ENCODE results near the gene FCHSD2. TPM values are rescaled to one million over a fixed set of nuclear protein-coding genes. Genes with fewer than 3 reads are reported as not detected.

The FCHSD2 gene
- total RNA-seq, 2 donors from 2014 or later, result 20.0 to 22.1 TPM

GRCh38 chr11:73175551-73176144 lies 33.5 kb upstream of the FCHSD2 start:
- intact Hi-C loops (cut with DNase I, micrococcal nuclease), result loop anchor here in 1 of 2 donors (10.0 kb wide), 1 partner anchor 341 kb away; no protein-coding TSS in a partner anchor
- ATAC-seq (peak; percentile 45), DNase-seq (peak in 1 of 2 donors; percentile 24)

DNA sequence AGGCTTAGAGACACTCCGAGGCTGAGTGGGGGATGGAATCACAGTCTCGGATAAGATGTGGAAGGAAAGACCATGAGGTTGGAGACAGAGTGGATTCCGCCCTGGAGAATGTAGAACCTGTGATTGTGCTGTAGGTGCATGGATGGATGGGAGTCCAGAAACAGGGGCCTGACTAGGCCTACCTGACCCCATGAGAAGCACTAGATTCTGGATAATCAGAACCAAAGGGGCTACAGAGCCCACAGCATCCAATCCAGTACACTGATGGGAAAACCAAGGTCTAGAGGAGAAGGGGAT lies 32.3 kb upstream of the FCHSD2 start:
- DNase-seq (no peak), ATAC-seq (no peak)
- intact Hi-C loops (cut with DNase I, micrococcal nuclease), result loop anchor here in 1 of 2 donors (5.0 to 10.0 kb wide), 2 partner anchors 340 to 452 kb away; no protein-coding TSS in a partner anchor

DNA sequence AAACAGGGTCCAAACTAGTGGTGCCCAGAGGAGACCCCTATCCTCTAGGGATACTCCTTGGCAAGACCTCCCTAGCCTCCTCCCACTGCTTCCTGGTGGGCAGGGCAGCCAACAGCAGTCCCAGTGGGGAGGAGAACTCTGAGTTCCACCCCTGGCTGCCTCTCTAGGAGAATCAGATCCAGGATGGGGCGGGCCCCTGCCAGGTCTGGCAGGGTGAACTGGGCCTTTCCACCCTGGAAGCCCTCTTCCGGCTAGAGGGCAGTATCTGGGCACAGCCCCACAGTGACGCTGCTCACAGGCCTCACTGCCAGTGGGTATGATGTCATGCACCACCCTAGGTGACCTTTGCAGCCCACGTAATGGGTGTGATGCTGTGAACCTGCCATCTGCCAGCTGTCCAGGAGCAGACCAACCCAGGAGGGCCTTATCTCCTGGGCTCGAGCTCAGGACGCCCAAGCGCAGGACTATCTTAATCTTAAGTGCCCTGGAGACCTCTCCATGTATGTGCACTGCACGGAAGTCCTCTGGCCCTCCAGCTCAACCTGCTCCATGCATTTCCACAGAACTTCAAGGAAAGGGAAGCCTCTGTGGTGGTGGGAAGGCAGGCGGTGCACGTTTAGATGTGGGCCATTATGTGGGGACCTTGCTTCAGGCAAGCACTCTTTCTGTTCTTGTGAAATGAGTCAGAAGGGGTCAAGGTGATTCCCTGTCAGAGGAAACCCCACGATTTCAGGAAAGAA lies 31.8 kb upstream of the FCHSD2 start:
- ATAC-seq, result peak; percentile 72
- peak; percentile 43 to 60 for DNase-seq
- intact Hi-C loops (cut with DNase I, micrococcal nuclease), result loop anchor here in 1 of 2 donors (5.0 to 10.0 kb wide), 2 partner anchors 339 to 452 kb away; no protein-coding TSS in a partner anchor

DNA sequence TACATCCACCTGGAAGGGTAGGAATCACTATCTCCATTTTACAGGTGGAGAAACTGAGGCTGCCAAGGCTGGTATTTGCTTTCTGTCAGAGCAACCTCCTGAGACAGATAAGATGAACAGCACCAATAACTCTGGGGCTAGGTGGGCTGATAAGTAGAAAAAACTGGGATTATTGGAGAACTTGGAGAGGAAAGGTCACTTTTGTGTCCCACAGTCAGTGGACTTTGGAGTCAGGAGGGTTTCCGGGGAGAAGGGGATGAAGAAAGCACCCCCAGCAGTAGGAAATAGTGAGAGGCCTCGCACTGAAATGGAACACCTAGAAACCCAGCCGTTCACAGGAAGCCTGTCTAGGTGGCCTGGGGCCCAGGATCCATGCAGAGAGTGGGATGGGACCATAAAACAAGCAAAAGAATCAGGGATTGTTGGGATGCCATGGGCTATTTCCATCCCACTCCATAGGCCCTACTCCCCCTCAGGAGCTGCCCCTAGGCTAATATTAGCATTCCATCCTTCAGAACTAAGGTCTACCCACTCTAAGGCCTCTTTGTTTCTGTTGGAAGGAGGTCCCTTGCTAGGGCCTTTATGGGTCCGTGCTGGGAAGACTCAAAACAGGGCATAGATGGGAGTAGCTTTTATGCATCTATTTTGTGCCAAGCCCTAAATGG lies 31.0 kb upstream of the FCHSD2 start:
- DNase-seq, result peak in 1 of 2 donors; percentile 2
- intact Hi-C loops (cut with DNase I, micrococcal nuclease), result loop anchor here in 1 of 2 donors (5.0 to 10.0 kb wide), 2 partner anchors 338 to 451 kb away; no protein-coding TSS in a partner anchor
- ATAC-seq, result no peak

GRCh38 chr11:73171436-73172161 lies 29.5 kb upstream of the FCHSD2 start:
- no peak for DNase-seq
- intact Hi-C loops (cut with DNase I, micrococcal nuclease), result loop anchor here in 1 of 2 donors (5.0 to 10.0 kb wide), 2 partner anchors 337 to 449 kb away; no protein-coding TSS in a partner anchor
- ATAC-seq, result no peak

DNA sequence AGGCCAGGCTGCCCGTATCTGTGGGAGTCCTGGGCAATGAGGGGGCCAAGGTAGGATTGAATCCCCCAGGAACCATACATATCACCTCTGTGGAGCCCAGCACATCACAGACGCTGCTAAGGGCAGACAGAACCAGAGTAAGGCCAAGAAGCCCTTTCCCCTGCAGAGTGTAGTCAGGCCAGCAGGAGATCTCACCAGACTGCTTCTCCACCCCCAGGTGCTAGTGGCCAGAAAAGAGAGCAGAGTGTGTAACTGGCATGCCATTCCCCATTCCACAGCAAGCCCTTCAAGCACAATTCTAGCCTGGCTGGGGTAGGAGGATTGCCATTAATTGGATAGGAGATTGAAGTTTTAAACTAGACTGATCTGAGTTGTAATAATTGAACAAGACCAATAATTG lies 28.0 kb upstream of the FCHSD2 start:
- no peak for DNase-seq
- no peak for ATAC-seq
- intact Hi-C loops (cut with DNase I, micrococcal nuclease), result loop anchor here in 1 of 2 donors (5.0 to 10.0 kb wide), 2 partner anchors 335 to 448 kb away; no protein-coding TSS in a partner anchor

GRCh38 chr11:73168925-73169579 lies 26.9 kb upstream of the FCHSD2 start:
- DNase-seq (no peak), ATAC-seq (no peak)
- intact Hi-C loops (cut with DNase I, micrococcal nuclease), result no loop called here

- ATAC-seq (no peak), DNase-seq (no peak)
- intact Hi-C loops (cut with DNase I, micrococcal nuclease), result no loop called here
These were observed 25.3 kb upstream of the FCHSD2 start for GRCh38 chr11:73167363-73167954.

DNA sequence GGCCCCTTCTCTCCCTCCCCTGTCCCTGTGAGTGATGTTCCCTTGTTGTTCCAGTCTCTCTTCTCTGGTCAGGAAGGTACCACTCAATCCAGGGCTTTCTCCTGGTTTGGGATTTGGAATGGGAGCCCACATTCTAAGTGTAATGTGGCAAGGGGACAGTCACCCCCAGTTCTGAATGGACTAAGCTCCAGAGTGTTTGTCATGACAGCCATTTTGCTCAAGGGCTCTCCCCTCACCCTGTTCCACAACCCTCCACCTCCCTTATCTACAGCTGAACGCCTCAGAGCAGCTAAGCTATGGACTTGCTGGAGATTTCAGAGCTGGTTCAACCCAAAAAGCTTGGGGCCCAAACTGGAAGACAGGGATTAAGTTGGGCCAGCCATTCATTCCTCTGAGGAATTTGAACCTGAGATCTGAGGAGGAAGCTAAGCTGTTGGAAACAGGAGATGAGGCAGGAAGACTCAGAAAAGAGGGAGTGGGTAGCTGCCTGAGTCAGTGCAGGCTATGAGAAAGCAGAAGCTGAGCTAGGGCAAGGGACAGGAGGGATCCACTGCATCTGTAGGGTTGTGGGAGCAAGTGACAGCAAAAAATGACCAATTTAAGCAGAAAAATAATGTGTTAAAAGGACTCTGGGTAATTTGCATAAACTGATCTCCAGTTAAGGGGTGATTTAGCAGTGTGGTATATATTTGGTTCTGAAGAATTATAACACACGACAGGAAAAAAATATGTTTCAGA lies 22.9 kb upstream of the FCHSD2 start:
- DNase-seq (no peak), ATAC-seq (no peak)
- intact Hi-C loops (cut with DNase I, micrococcal nuclease), result no loop called here

DNA sequence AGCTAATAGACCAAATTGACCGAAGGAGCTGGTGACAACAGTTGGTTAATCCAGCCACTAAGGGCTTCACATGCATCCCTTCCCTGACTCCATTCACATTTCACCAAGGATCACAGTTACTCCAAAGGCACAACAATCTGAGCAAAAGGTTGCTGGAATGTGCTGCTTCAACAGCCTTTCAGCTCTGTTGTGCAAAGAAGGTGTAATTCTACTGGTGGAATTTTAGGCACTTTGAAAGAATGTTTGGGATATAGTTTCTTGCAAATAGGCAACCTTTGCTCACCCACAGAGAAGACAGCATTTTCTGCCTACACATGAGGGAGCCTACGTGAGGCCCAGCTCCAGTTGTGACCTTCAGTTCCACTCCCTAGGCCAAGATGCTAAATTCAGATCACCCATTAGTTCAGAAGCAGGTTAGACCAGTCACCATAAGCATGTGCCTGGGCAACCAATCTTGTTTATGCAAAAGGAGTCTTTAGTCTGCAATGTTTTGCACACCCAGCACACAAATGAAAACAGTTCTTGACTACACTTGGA lies 21.6 kb upstream of the FCHSD2 start:
- intact Hi-C loops (cut with DNase I, micrococcal nuclease), result no loop called here
- DNase-seq (no peak), ATAC-seq (no peak)

- ATAC-seq (no peak), DNase-seq (no peak)
- intact Hi-C loops (cut with DNase I, micrococcal nuclease), result no loop called here
These were observed 20.1 kb upstream of the FCHSD2 start for GRCh38 chr11:73162196-73162740.

DNA sequence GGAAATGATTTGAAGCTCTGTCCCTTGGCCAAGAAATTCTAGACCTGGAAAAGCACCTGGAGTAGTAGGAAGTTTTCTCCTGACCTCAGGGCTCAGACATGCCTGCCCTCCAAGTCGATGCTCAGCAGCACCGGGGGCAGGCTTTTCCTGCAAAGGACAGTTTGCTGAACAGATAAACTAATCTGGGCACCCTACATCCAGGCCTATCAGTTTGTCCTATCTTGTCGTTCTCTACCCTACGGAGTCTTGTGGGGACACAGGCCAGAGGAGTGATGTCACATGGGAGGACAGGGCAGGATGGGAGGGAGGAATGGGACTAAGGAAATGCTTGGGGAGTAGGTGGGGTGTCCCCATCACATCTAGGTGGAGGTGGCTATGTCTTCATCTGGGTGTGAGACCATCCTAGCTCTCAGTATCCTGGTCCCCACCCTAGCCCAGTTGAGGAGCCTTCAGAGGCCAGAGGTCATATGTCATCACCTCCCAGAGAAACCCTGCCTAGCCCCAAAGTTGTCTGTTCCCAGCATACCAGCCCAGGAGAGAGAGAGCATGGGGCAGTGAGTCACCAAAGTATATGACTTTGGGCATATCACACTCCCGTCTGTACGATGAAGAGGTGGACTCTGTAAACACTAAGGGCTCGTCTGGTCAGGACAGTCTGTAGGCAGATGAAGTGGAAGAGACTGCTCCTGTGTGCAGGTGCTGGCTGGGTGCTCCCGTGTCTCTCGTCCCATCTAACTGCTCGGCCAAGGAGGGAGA lies 18.1 kb upstream of the FCHSD2 start:
- DNase-seq, result no peak
- intact Hi-C loops (cut with DNase I, micrococcal nuclease), result no loop called here

GRCh38 chr11:73159297-73159696 lies 17.2 kb upstream of the FCHSD2 start:
- no peak for ATAC-seq
- DNase-seq, result no peak
- intact Hi-C loops (cut with DNase I, micrococcal nuclease), result no loop called here

More for the DNA sequence above, 18.1 kb upstream of the FCHSD2 start:
- ATAC-seq, result no peak

DNA sequence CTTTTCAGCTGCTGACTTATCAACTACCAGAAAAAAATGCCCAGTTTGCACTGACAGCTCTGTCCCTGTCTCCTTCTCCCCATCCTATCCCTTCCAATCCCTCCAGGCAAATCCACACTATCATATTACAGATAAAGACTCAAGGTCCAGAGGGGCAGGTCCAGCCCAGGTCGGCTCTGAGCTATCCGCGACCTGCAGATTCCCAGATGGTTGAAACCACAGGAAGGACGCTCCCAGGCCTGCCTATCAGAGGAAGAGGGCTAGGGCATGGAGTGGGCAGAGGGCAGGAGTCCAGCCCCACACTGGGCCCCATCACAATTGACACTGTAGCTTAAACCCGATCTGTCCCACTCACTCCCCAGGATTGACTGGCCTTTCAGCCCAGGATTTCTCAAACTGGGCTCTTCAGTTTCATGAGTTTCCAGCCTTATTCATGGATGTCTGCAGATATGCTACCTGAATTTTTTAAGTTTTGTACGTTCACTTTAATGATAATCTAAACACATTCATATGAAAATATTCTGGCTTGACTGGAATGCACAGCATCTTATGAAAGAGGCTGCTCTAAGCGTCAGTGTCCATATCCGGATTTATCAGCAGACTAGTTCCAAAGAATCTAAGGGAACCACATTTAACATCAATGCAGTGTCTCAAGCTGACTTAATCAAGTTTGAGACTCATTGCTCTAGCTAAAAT lies 16.4 kb upstream of the FCHSD2 start:
- intact Hi-C loops (cut with DNase I, micrococcal nuclease), result no loop called here
- ATAC-seq (no peak), DNase-seq (no peak)

DNA sequence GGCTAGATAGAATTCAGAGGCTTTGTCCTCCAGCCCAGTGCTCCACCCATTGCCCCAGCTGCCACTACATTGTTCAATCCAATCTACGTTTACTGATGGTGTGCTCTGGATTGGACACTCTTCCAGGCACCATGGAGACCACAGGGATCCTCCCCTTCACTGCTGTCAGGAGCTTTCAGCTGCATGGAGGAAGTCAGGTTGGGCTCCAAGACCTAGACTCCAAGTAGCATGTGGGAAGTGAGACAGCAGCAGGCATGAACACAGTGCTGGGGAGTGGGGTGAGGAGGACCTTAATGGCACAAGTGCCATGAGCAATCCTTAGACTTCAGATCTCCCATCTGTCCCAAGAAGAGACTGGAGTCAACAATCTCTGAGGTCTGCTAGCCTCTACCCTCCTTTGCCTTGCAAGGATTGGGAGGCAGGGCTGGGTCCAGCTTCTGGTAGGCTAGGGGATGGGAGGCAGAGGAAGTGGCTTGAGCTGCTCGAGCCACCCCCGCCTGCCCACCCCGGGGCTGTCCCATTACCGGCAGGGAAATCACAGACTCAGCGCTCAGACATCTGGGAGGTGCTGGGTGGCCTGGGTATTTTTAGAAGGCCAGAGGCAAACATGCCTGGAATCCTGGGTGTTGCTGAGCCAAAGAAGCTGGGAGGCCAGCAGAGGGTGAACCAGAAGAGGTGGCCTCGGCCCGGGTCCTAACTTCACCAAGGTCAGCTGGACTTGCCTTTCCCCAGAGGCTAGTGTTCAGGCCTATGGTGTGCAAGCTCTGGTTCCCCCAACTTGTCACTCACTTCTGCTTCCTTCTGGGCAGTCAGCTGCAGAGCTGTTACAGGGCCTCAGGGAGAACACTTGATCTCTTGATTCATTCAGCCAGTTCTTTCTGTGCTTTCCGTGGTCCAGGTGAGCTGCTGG lies 15.2 kb upstream of the FCHSD2 start:
- intact Hi-C loops (cut with DNase I, micrococcal nuclease), result no loop called here
- peak; percentile 32 for ATAC-seq

More for the DNA sequence above, 15.2 kb upstream of the FCHSD2 start:
- DNase-seq, result peak in 1 of 2 donors; percentile 33

All from left colon (tissue), 2 donors.